ENCODE data around the gene KCNMA1.
A peak's percentile ranks its signal among the peaks of the same experiment; 100 is the strongest.

The KCNMA1 gene

DNA sequence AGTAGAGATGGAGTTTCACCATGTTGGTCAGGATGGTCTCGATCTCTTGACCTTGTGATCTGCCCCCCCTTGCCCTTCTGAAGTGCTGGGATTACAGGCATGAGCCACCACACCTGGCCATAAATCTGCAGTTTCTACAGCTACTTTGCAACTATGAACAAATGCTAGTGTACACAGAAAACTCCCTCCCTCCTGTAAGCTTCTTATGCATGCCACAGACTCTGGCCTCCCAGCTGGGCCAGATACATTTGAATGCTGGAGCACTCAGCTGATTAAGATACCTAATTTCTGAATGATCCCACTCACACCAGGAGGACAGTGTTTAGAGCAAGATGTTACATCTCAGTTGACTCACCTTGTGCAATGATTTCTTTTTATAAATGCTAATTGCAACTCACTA, 486.2 kb downstream of the KCNMA1 start:
- no peak for DNase-seq (ENCODE audit: low read depth)

DNA sequence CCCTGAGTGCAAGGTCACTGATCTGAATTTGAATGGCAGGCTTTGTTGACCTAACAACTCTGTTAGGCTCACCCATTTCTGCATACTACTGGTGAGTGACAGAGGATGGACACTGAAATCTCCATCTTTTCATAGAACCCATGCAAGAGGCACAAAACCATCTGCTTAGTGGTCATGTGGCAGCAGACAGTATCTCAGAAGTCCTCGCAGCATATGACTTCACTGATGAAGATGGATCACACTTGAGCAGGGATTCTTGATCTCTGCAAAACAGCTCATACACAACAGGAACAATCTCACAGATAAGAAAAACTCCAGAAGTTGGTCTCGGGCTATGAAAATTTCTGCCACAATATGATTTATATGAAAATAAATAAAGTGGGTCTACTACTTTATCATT, 487.9 kb downstream of the KCNMA1 start:
- DNase-seq (ENCODE audit: low read depth), result no peak

DNA sequence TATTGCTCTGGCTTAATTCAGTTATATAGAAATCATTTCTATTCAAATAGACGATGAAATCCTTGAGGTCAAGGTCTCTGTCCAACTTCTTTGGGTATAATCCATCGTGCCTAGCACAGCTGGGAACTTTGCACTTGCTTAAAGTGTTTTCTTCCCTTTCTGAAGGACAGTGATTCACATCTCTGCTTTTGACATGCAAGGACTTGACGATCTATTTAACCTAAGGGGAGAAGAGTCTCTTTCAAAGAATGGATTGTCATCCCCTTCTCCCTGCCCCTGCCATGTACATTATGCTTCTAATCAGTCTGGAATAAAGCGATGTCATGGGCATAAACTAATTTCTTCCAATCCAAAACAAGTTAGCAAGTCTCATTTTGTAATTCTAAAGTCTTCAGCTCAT, 488.6 kb downstream of the KCNMA1 start:
- no peak for DNase-seq (ENCODE audit: low read depth)

DNA sequence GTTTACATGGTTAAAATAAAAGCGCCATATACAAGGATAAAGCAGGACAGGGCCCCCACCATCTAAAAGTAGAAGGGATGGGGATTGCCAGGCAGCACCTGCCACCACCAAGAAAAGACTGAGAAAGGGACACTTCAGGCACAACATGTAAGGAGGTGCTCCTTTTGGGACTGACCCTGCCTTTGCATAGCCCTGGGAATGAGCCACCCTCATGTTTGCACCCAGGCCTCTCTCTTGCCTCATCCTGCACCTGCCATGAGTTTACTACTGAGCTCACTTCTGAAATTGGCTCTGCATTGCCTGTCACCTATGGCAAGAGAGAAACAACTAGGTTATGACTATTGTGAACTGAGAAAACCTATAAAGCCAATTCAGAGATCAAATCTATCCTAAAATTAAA, 489.7 kb downstream of the KCNMA1 start:
- DNase-seq (ENCODE audit: low read depth), result no peak

DNA sequence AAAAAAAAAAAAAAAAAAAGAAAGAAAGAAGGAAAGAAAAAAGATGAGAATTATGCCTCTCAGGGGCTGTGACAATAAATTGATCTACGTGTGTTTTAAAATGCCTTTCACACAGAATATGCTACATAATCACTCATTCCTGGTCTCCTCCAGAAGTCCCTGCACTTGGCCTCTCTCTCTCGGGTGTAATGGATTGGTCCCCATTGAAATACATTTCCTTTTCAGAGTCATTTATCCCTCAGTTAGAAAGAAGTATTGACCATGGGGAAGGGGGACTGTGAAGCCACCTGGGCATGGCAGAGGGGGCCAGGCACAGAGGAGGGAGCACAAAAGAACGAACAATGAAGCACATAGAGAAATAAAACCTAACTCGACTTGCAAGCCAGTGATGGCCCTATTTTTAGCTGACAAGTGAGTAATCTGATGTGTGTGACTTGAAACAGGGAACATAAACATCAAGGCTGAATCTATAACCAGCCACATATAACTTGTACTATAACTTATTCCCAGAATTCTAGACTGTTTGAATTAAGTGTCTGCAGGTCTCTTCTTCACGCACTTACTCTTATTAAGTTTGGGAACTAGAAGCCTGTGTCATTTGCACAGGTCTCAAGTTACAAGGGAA, 490.8 kb downstream of the KCNMA1 start:
- no peak for DNase-seq (ENCODE audit: low read depth)

DNA sequence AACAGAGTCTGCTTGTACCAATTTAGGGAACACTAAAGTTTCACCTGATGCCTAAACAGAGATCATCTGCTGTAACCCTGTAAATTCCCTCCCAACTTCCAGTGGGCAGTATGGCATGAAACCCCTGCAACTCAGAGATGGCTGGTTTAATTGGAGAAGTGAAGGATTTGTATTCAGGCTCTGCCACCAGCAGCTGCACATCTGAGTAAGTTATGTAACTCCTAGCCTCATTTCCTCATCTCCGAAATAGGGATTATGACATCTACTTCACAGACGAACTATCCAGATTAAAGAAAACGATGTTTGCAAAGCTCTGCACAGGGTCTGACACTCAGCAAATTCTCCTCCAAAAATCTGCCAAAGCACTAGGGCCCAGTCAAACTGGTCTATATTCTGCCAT, 493.0 kb downstream of the KCNMA1 start:
- no peak for DNase-seq (ENCODE audit: low read depth)

DNA sequence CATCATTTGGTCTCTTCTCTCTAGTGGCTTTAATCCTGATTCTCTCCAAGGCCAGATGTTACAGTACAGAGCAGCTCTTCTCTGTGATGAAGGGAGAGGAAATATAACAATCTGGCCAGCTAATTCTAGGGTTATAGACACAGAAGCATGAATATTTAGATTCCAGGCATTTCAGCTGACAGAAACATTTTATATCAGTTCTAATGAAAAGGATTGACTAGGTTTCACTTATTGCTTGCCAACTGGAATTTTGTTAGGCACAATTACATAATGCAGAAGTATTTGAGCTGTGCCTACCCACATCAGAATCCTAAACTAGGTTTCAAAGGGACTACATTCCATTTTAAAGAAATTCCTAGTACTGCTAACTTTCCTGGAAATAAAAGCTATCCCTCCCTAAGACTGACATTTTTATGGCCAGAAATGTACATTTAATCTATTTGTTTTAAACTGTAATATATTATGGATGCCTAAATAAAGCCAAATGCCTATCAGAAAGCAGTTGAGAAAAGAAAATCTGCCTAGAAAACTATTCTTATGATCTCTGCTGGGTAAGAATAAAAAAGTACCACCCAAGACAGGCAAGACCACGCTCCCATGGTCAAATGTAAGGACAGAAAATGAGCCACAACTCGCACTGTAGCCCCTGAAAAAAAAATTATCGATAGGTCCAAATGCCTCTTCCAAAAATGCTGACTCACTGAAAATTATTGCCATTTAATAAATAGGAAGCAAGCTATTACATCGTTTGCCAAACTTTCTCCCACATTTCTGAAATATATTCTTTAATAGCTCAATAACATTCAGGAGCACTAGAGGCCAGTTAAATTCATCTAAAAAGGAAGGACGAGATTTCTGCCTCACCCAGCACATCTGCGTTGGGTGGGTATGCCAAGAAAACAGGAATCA, 498.1 kb downstream of the KCNMA1 start:
- DNase-seq (ENCODE audit: low read depth), result no peak

DNA sequence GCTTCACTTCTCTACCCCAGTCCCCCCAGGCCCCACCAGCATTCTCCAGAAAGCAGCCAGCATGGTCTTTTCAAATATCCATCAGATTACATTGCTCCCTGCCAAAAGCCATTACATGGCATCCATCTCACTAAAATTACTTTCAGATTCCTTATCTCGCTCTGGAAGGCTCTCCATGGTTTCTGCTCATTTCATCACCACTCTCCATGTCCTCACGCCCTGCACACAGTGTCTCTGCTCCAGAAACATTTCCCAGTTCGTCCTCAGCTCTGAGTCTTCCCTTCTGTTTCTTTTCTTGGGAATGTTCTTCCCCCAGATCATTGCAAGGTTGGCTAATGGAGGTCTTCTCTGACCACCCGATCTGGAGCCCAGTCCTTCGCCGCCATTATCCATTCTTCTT, 499.1 kb downstream of the KCNMA1 start:
- no peak for DNase-seq (ENCODE audit: low read depth)

DNA sequence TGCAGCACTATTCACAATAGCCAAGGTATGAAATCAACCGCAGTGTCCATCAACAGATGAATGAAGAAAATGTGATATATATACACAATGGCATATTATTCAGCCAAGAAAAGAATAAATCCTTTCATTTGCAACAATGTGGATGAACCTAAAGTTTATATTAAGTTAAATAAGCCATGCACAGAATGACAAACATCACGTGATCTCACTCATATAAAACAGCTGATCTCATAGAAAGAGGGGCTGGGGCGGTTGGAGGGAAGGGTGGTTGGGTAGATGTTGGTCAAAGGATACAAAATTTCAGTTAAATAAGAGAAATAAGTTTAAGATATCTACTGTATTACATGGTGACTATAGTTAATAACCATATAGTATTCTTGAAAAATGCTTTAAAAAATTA, 502.1 kb downstream of the KCNMA1 start:
- no peak for DNase-seq (ENCODE audit: low read depth)

DNA sequence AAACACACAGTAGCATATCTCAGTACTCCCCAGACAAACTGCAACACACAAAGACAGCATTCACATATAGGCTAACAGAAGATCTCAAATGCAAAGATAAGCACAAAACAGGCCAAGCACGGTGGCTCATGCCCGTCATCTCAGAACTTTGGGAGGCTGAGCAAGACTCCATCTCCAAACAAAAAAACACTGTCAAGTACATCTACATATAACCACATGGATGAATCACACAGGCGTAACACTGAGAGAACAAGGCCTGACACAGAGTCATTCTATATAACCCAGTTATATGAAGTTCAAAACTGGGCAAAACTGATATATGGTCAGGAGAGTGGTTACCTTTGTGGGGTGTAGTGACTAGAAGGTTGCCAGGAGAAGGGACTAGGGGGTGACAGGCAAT, 506.4 kb downstream of the KCNMA1 start:
- no peak for DNase-seq (ENCODE audit: low read depth)

DNA sequence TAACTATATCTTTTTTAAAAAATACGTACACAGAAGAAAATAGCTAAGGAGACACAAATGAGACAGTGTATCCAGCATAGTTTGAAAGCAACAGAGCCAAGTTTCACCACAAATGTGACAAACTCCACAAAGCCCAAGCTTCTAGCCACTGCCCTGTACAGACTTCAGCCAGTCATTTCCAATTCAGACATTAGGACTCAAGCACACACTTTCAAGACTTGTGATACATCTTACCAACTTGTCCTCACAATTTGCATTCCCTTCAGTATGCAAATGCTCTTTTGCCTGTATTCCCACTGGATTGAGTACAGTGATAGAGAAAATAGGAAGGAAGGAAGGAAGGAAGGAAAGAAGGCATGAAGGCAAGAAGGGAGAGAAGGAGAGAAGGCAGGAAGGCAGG, 510.4 kb downstream of the KCNMA1 start:
- DNase-seq (ENCODE audit: low read depth), result no peak

DNA sequence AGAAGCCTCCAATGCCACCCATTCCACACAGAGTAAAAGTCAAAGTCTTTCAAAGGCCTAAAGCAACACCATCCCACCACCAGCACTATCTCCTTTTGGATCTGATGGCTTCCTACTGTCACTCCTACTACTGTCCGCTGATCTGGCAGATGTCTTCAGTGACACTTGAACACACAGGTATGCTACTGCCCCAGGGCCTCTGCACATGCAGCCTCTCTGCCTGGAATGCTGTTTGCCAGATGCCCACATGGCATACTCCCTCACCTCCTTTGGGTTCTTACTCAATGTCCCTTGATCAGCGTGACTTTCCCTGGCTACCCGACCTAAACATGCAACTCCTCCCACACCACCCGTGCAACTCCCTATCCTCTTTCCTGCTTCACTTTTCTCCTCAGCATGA, 512.4 kb downstream of the KCNMA1 start:
- no peak for DNase-seq (ENCODE audit: low read depth)

DNA sequence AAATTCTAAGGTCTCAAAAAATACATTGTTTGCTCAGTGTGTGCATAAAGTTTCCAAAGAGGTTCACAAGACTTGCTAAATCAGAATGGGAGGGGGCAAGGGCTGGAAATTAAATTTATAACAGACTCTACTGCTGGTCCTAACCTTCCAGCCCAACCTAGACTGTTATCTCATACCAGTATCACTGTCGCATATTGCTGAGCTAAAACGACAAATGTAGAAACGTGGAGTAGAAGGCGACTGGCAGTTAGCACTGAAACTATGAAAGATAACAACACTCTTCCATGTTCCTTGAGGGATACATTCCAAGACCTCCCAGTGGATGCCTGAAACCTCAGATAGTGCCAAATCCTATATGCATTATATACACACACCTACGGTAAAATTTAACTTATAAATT, 514.3 kb downstream of the KCNMA1 start:
- no peak for DNase-seq (ENCODE audit: low read depth)

DNA sequence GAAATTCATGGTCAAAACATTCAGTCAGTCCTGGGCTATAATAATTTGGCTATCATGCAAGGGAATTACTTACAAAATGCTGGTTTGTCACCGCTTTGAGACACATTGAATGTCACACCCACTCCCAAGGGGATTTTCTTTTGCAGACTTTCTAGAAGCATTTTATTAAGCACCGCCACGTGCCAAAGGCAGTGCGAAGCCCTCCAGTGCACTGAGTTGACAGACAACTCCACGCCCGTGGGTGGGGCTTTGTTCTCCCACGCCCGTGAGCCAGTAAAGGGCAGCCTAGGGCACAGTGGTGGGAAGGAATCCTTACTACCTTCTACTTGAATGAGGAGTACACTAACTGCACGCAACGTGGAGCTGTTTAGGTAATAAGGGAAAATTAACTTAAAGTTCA, 515.8 kb downstream of the KCNMA1 start:
- no peak for DNase-seq (ENCODE audit: low read depth)

DNA sequence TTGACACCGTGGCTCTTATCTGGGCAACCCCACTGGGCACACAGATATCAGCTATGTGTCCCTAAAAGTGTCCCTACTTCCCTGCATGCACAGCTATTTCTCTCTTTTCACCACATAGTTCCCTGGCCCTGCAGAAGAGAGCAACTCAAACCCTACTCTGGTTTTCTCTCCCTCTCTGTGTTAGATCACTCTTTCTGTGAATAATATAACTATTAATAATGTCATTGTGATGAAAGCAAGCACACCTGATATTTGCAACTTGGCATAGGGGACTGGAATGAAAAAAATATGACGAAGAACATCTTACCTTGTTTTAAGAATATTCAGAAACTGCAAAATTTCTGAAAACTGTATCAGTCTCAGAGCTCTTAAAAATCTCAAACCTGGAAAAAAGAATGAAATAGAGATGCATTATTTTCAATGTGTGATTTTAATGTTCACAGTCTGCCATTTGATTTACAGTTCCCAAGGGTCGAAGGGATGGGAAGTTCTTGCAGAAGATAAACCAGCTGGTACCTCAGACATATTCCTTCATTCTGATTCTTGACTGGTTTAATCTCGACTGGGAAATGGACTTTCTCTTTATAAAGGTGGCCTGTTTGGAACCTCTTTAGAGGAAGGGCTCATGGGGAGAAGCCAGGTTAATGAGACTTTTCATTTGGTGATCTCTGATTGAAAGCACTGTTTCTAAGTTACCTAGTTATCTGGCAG, 516.8 kb downstream of the KCNMA1 start:
- no peak for DNase-seq (ENCODE audit: low read depth)

DNA sequence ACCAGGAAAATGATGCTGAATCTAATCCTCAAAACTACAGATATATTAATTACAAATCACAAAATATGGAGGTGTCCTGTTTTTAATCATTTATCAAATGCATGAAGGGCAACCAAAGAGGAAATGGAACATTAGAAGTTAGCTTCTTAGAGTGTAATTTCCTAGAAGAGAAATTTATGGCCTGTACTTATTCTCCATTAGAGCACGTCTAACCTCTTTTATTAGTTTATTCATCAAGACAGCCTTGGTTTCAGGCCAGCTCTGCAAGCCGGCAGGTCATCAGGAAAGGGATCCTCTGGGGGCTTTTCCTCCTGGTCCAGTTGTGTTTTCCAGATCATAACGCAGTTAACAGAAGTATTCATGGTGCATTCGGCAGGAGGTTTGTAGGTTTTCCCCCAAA, 517.6 kb downstream of the KCNMA1 start:
- no peak for DNase-seq (ENCODE audit: low read depth)

DNA sequence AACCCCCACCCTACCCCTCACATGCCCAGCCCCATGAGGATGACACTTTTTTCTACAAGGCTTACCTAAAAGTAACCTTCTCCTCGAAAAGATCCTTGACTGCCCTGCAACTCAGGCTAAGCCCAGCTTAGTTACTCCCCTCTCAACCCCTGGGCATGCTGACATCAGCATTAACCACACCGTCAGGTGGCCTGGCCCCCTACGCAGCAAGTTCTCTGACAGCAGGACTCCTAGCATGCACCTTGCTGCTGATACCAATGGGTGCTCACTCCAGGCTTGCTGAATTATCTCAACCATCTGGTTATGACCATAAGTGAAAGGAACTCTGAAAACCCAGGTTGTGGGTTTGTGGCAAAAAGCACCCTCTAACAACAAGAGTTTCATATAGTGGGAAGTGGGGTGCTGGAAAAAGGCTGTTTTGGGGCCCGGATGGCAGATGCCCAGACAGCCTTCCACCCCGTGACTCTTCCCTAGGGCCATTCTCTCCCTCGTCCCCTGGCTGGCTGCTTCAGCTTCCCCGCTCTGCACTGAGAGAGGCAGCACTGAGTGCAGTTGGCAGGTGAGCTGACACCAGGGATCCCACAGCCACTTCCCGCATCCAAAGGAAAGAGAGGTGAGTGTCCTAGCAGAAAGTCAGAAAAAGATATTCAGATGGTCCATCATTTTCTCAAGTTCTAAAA, 518.9 kb downstream of the KCNMA1 start:
- no peak for DNase-seq (ENCODE audit: low read depth)

DNA sequence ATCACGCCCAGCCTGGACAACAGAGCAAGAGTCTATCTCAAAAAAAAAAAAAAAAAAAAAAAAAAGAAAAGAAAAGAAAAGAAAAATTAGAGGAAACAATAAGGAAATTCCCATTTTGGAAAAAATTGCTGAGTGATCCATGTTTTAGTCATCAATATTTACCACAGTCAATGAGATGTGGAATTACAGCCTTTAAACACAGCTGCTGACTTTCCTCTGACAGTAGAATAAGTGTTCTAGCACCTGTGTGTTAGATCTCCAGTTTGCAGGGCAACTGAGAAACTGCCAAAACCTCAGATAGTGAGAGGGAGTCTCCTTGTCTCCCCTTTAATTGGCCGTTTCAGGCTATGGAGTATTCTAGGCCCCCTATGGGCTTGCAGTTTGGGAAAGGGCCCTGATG, 520.1 kb downstream of the KCNMA1 start:
- DNase-seq (ENCODE audit: low read depth), result no peak

DNA sequence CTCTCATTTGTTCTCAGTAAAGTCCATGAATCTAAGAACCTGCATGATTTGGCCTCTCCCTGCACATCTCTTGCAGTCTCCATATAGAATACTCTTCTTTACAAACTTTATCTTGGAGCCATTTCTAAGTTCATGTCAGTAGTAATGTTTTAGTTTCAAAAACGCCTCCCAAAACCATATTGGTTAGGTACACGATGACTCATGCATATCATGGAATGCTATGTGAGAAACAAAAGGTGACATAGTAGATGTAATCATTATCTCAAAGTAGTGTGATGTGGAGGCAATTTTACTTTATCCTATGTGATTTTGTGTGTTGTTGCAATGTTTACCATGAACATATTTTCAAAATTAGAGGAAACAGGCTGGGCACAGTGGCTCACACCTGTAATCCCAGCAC, 520.7 kb downstream of the KCNMA1 start:
- DNase-seq (ENCODE audit: low read depth), result no peak

DNA sequence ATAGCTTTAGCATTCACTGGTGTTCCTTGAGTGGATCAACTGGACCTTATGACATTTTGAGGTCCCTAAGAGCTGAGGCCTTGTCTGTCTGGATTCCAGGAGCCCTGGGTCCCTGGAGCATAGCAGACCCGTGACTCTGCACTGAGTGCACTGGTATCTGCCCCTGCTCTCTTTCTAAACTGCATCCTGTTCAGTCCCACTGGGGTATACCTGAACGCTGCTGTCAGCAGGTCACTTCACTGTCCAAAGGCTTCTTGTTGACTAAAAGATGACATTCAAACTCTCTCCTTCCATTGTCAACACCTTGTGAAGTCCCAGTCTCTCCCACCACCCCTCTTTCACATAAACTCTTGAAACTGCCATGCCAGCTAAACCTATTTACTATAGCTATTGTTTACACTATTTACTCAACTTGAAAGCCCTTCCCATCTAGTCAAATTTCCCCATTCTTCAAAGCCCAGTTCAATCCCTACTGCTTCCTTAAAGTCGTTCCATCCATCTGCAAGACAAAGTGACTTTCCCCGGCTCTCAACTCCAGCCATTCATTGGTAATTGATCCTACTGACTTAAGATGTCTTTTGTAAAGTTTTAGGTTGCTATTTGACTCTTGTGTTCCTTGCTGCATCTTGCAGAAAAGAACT, 523.3 kb downstream of the KCNMA1 start:
- DNase-seq (ENCODE audit: low read depth), result no peak

DNA sequence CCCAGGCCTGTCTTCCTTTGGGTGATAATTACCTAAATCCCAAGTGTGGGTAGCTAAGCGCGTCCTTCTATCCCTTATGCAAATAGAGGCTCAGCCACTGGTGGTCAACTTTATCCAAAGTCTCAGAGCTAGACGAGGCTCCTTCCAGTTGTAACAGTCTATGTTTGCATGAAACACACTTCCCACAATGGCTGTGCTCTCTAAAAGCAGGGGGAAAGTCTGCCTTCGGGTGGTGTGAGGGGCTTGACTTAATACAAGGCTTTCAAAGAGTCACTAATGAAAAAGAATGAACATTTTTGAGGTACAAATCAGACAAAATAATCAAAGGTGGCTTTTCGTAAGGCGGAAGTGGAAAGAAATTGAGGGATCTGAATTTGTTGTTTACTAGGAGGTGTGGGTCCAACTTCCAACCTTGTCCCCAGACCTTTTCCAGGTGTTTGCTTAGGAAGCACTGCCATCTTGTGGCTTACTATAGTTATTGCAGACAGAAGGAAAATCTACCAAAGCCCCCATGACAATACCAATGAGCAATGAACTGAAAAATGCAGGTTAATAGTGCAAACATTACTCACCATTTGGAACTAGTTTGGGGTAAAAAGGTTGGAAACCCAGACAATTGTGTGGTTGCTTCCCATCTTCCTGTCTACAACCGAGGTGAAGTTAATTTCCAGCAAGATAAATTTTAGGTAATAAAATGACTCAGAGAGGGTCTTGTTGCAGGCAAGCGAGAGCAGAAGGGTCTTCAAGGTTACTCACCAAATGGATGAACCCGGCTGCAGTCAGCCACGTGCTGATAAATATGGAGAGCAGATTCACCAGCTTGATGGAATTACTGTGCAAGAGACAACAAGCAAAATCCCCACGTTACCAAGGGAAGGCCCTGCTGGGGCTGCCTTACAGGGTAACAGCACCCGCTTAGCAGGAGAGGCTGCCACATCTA, 525.7 kb downstream of the KCNMA1 start:
- DNase-seq (ENCODE audit: low read depth), result peak; percentile 54

Measured in GM04504 (cell line).